Upper lobe of left lung (tissue), 4 donors: Measurements from ENCODE around the gene LIPG.

Source experiments
- EP300 ChIP-seq, 4 donors: sonication (generic); formaldehyde crosslinking; IDR thresholded peaks; one replicate each; pipeline ENCODE4 v1.5.1; 2017; ENCODE audit warnings: antibody characterized with exemption in 4 of 4, control low read depth in 2 of 4
- TF ChIP-seq, protein P1 (sequence below), 6 experiments: fragments of 450-650 bp in 4 of 6; fragments of 200-600 bp in 2 of 6; sonication (generic) in 2 of 6; IDR thresholded peaks; one replicate each; pipeline ENCODE4 v1.5.1; 2016 to 2019; ENCODE audit warnings: antibody characterized with exemption in 6 of 6

DNA sequence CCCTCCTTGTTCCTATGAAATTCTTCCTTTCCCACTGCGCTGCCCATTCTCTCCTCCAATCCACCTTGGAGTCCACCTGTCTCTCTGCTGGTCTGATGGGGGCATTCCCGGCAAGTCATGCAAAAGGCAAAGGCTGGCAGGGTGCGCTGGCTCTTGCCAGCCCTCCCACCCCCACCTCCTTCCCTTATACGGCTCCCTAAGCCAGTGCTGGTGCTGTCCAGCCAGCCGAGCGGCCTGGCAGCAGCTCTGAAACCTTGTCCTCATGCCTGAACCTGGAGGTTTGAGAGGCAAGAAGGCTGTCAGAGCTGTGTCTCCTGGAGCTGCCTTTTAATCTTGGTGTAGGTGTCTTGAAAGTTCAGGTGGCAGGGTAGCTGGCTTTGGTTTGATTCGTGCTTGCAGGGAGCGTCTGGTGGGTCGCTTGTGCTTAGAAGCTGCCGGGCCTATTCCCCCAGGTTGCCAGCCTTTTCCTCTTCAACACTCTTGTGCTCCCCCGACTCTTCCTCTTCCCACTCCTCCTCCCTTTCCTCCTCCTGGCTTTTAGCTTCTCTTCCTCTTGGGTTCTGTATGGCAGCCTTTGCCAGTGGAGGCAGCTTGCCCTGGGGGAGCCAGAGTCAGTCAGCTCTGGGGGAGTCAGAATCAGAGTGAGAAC, 748 bp downstream of the LIPG start:
- TF ChIP-seq, protein P1, sequence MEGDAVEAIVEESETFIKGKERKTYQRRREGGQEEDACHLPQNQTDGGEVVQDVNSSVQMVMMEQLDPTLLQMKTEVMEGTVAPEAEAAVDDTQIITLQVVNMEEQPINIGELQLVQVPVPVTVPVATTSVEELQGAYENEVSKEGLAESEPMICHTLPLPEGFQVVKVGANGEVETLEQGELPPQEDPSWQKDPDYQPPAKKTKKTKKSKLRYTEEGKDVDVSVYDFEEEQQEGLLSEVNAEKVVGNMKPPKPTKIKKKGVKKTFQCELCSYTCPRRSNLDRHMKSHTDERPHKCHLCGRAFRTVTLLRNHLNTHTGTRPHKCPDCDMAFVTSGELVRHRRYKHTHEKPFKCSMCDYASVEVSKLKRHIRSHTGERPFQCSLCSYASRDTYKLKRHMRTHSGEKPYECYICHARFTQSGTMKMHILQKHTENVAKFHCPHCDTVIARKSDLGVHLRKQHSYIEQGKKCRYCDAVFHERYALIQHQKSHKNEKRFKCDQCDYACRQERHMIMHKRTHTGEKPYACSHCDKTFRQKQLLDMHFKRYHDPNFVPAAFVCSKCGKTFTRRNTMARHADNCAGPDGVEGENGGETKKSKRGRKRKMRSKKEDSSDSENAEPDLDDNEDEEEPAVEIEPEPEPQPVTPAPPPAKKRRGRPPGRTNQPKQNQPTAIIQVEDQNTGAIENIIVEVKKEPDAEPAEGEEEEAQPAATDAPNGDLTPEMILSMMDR (IDR thresholded peaks at IDR 0.05) = no peak
- no peak for TF ChIP-seq EP300 (IDR thresholded peaks at IDR 0.05)
